Activated T-helper 2 cell treated with anti-CD3 and anti-CD28 coated beads, Interferon-gamma antibody, Interleukin-2, Interleukin-4, amounts not matched to agents 10 μg/mL and 5 μg/mL and 100 μg/mL, durations not matched to agents 14 hours and 24 hours and 36 hours (primary cell): ENCODE data around the gene SP140L. TPM values are rescaled to one million over a fixed set of nuclear protein-coding genes. Genes with fewer than 3 reads are reported as not detected.
A peak's percentile ranks its signal among the peaks of the same experiment; 100 is the strongest.
"Not testable (repeated sequence)": the region's sequence is repeated elsewhere in the genome, so short reads cannot be mapped to it uniquely, and the experiment has no call there.

ENCODE experiments used
- DNase-seq: peaks from one replicate; pipeline ENCODE4 v3.0.0; 2021; ENCODE audit warnings: low spot score
- H3K27ac Mint-ChIP-seq: one replicate; pipeline ENCODE4 v1.8.0; 2021; ENCODE audit warnings: mixed read lengths
- H3K27me3 Mint-ChIP-seq: one replicate; pipeline ENCODE4 v1.8.0; 2021; ENCODE audit warnings: low read depth, mixed read lengths
- H3K36me3 Mint-ChIP-seq: one replicate; pipeline ENCODE4 v1.8.0; 2021; ENCODE audit warnings: low read depth, mixed read lengths
- H3K4me1 Mint-ChIP-seq: one replicate; pipeline ENCODE4 v1.8.0; 2021; ENCODE audit warnings: low read depth, mixed read lengths
- H3K4me3 Mint-ChIP-seq: one replicate; pipeline ENCODE4 v1.8.0; 2021; ENCODE audit warnings: low read depth, mild to moderate bottlenecking, moderate library complexity, mixed read lengths
- H3K9me3 Mint-ChIP-seq: one replicate; pipeline ENCODE4 v1.8.0; 2021; ENCODE audit warnings: mixed read lengths
- intact Hi-C: fragments of 100-400 bp; cut with micrococcal nuclease; formaldehyde crosslinking; loops from one replicate; pipeline ENCODE4 v1.15.1; 2023
- total RNA-seq: library from RNA; stranded (reverse); gene quantifications from 2 replicates; pipeline ENCODE4 v1.2.3, GENCODE V29; 2022

SP140L gene
- total RNA-seq, 1 donor from 2014 or later: 59.1 TPM

GRCh38 chr2:230439121-230439520, 112.1 kb downstream of the SP140L start:
- H3K27me3 Mint-ChIP-seq: not testable (repeated sequence)
- intact Hi-C loops: loop anchor here (1.0 kb wide), 1 partner anchor 8 kb away; no protein-coding TSS in a partner anchor

GRCh38 chr2:230439590-230439989, 112.6 kb downstream of the SP140L start:
- intact Hi-C loops: loop anchor here (1.0 kb wide), 1 partner anchor 8 kb away; no protein-coding TSS in a partner anchor
- H3K9me3 Mint-ChIP-seq: peaks cover 22% of the 10 kb centered on the region
- no peaks in the 10 kb centered on the region for H3K27me3 Mint-ChIP-seq
- no peak for DNase-seq
- H3K4me3 Mint-ChIP-seq: peak overlapping the region; percentile 73
- H3K27ac Mint-ChIP-seq: peak overlapping the region; percentile 92
- peaks cover 92% of the 10 kb centered on the region for H3K36me3 Mint-ChIP-seq
- peaks cover 50% of the 10 kb centered on the region for H3K4me1 Mint-ChIP-seq

More at GRCh38 chr2:230439121-230439520, 112.1 kb downstream of the SP140L start:
- H3K4me3 Mint-ChIP-seq, DNase-seq: not testable (repeated sequence)
- H3K9me3 Mint-ChIP-seq: peaks cover 27% of the 10 kb centered on the region
- peaks cover 92% of the 10 kb centered on the region for H3K36me3 Mint-ChIP-seq
- H3K4me1 Mint-ChIP-seq: peaks cover 52% of the 10 kb centered on the region
- H3K27ac Mint-ChIP-seq: peak overlapping the region; percentile 92

- H3K27me3 Mint-ChIP-seq: no peaks in the 10 kb centered on the region
- peak overlapping the region; percentile 85 for H3K27ac Mint-ChIP-seq
- peaks cover 89% of the 10 kb centered on the region for H3K36me3 Mint-ChIP-seq
- DNase-seq: peak; percentile 48
- intact Hi-C loops: loop anchor here (1.0 to 10.0 kb wide), 7 partner anchors 25 to 353 kb away; partner anchors contain the start of gene SP100
- peaks cover 6% of the 10 kb centered on the region for H3K9me3 Mint-ChIP-seq
- peak overlapping the region; percentile 46 for H3K4me3 Mint-ChIP-seq
- H3K4me1 Mint-ChIP-seq: peaks cover 50% of the 10 kb centered on the region
Measured at GRCh38 chr2:230441227-230441897, 114.4 kb downstream of the SP140L start.

- DNase-seq: no peak
- H3K9me3 Mint-ChIP-seq: no peaks in the 10 kb centered on the region
- H3K27me3 Mint-ChIP-seq: no peaks in the 10 kb centered on the region
- H3K4me1 Mint-ChIP-seq: peaks cover 70% of the 10 kb centered on the region
- H3K4me3 Mint-ChIP-seq: no peak overlapping the region
- H3K36me3 Mint-ChIP-seq: peaks cover 89% of the 10 kb centered on the region
- peak overlapping the region; percentile 46 for H3K27ac Mint-ChIP-seq
- intact Hi-C loops: loop anchor here (10.0 kb wide), 1 partner anchor 141 kb away; no protein-coding TSS in a partner anchor
Measured at GRCh38 chr2:230443541-230443940, 116.5 kb downstream of the SP140L start.

DNA sequence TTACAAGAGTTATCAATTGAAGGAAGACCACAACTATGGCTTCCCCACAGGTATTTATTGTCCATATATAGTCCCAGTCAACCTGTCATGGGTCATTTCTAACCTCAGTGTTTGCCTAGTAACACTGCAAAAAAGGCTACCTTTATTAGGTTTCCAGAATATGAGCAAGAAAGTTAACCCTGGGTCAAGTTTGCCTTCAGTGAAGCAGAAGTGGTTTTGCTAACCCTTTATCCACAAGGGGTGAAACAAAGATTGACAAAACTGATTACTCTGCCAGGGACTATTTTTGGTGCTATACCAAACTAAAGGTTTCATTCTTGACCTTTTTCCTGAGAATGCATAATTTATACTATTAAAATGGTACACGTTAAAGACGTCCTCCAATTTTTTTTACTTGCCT, 117.8 kb downstream of the SP140L start:
- Mint-ChIP-seq H3K36me3 (peaks cover 89% of the 10 kb centered on the region), H3K27me3 (no peaks in the 10 kb centered on the region), H3K27ac (no peak overlapping the region), H3K4me3 (no peak overlapping the region), H3K9me3 (no peaks in the 10 kb centered on the region), H3K4me1 (peaks cover 66% of the 10 kb centered on the region)
- intact Hi-C loops: loop anchor here (5.0 to 10.0 kb wide), 2 partner anchors 140 to 167 kb away; no protein-coding TSS in a partner anchor
- DNase-seq: no peak

GRCh38 chr2:230447036-230447435, 120.0 kb downstream of the SP140L start:
- Mint-ChIP-seq H3K9me3 (no peaks in the 10 kb centered on the region), H3K27ac (peak overlapping the region; percentile 80), H3K36me3 (peaks cover 94% of the 10 kb centered on the region), H3K27me3 (no peaks in the 10 kb centered on the region), H3K4me3 (no peak overlapping the region), H3K4me1 (peaks cover 65% of the 10 kb centered on the region)
- intact Hi-C loops: loop anchor here (1.0 to 10.0 kb wide), 3 partner anchors 8 to 165 kb away; no protein-coding TSS in a partner anchor
- DNase-seq: no peak

DNA sequence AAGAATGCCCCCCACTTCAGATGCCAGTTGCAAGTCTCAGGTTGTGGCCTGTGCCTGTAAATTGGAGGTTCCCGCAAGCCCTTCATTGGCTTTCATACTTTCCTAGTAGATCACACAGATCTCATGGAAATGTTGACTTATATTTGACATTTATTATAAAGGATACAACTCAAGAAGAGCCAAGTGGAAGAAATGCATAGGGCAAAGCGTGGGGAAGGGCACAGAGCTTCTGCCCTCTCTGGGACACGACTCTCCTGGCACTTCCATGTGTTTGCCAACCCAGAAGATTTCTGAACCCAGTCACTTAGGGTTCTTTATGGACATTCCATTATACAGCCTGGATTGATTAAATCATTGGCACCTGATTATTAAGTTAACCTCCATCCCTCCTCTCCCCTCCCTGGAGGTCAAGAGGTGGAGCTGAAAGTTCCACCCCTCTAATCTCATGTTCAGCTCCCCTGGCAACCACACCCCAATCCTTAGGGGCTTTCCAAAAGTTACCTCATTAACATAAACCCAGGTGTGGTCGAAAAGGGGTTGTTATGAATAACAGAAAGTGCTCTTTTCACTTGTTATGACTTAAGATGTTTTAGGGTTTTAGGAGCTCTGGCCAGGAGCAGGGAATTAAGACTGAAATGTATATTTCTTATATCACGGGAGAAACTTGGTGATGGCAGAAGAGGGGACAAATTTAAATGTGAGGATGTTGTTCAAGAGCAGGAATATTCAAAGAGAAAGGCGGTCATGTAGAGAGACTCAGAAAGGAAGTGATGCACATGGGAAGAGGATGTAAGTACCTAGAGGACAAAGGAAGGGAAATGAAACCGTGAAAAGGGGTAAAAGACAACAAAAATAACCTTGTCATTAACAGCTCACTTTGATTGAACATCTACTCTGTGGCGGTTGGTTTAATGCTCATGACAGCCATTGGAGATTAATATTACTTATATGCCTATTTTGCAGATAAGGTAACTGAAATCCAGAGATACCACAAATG, 120.8 kb downstream of the SP140L start:
- Mint-ChIP-seq H3K4me1 (peaks cover 58% of the 10 kb centered on the region), H3K36me3 (peaks cover 95% of the 10 kb centered on the region), H3K27ac (peak overlapping the region; percentile 80), H3K9me3 (peaks cover under 1% of the 10 kb centered on the region), H3K27me3 (no peaks in the 10 kb centered on the region), H3K4me3 (peak overlapping the region; percentile 20)
- intact Hi-C loops: loop anchor here (1.0 to 10.0 kb wide), 3 partner anchors 8 to 165 kb away; no protein-coding TSS in a partner anchor
- DNase-seq: no peak

- Mint-ChIP-seq H3K4me3 (no peak overlapping the region), H3K36me3 (peaks cover 97% of the 10 kb centered on the region), H3K4me1 (peaks cover 65% of the 10 kb centered on the region)
Measured at GRCh38 chr2:230449901-230450467, 123.0 kb downstream of the SP140L start.

DNA sequence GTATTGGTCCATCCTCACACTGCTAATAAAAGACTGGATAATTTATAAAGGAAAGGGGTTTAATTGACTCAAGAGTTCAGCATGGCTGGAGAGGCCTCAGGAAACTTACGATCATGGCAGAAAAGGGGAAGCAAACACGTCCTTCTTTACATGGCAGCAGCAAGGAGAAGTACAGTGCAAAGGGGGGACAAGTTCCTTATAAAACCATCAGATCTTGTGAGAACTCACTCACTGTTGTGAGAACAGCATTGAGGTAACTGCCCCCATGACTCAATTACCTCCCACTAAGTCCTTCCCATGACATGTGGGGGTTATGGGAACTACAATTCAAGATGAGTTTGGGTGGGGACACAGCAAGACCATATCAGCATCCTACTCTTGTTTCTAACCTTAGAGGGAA, 126.0 kb downstream of the SP140L start:
- no peaks in the 10 kb centered on the region for H3K27me3 Mint-ChIP-seq
- H3K36me3 Mint-ChIP-seq: peaks cover 99% of the 10 kb centered on the region
- H3K27ac Mint-ChIP-seq: no peak overlapping the region
- H3K4me1 Mint-ChIP-seq: peaks cover 71% of the 10 kb centered on the region
- peaks cover 33% of the 10 kb centered on the region for H3K9me3 Mint-ChIP-seq
- intact Hi-C loops: no loop called here
- DNase-seq: no peak
- H3K4me3 Mint-ChIP-seq: no peak overlapping the region

More at GRCh38 chr2:230449901-230450467, 123.0 kb downstream of the SP140L start:
- peaks cover 15% of the 10 kb centered on the region for H3K9me3 Mint-ChIP-seq
- no peaks in the 10 kb centered on the region for H3K27me3 Mint-ChIP-seq
- no peak overlapping the region for H3K27ac Mint-ChIP-seq
- intact Hi-C loops: loop anchor here (5.0 to 10.0 kb wide), 2 partner anchors 135 to 162 kb away; no protein-coding TSS in a partner anchor
- no peak for DNase-seq

Other genes starting within 250 kb of the SP140L start
- gene SP110, start 107.2 kb upstream of the SP140L start, total RNA-seq: 114 and 121 TPM in 2 replicates
- 316 and 317 TPM in 2 replicates for gene SP140, start 101.5 kb upstream of the SP140L start, total RNA-seq
- gene SP100, start 89.0 kb downstream of the SP140L start, total RNA-seq: 153 and 158 TPM in 2 replicates